Measurements from ENCODE around the gene GDE1. TPM values are rescaled to one million over a fixed set of nuclear protein-coding genes. Genes with fewer than 3 reads are reported as not detected.

GDE1 gene
- total and polyA plus RNA-seq, 9 of the 15 experiments (the other 6 are each of a cell fraction or from before 2014, with no cell fraction given), result 18.8 to 40.5 (median 22.3) TPM

DNA sequence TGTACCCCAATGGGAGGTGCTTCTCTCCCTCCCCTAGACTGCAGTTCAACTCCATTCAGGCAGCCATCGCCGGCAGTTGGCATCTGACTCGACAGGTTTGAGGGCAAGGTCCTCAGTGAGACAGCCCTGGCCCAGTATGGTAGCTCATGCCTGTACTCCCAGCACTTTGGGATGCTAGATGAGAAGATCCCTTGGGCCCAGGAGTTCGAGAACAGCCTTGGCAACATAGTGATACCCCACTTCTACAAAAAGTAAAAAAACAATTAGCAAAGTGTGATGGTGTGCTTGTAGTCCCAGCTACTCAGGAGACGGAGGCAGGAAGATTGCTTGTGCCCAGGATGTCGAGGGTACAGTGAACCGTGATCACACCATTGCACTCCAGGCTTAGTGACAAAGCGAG, 45.7 kb upstream of the GDE1 start:
- Histone ChIP-seq H3K9ac (ENCODE audit: insufficient read depth in 1 of 2, low read depth in 2 of 2, low read length in 2 of 2) (no peak overlapping the region), H3K27me3 (ENCODE audit: control insufficient read depth in 2 of 2, insufficient read depth in 2 of 2, low read length in 2 of 2) (no peaks in the 10 kb centered on the region; a peak in 1 of 5 replicates), H4K20me1 (replicated peaks; ENCODE audit: control insufficient read depth, insufficient read depth, low read length) (no peaks in the 10 kb centered on the region), H3K9me1 (ENCODE audit: control insufficient read depth, insufficient read depth, low read length) (no peaks in the 10 kb centered on the region), H3K36me3 (ENCODE audit: control insufficient read depth, insufficient read depth, low read length) (peaks cover 2% of the 10 kb centered on the region; the same call in 1 of the 3 replicates), H3K27ac (ENCODE audit: extremely low read depth, low read depth, low read length) (no peak overlapping the region), H3K9me3 (replicated peaks; ENCODE audit: control insufficient read depth, insufficient read depth, low read depth, low read length) (no peaks in the 10 kb centered on the region), H3K4me3 (no peak overlapping the region), H2AFZ (ENCODE audit: low read depth, low read length) (no peak overlapping the region), H3K4me2 (ENCODE audit: insufficient read depth, low read length) (no peak overlapping the region), H3K4me1 (replicated peaks in 1 of 2; ENCODE audit: control insufficient read depth in 2 of 2, insufficient read depth in 2 of 2, low read length in 2 of 2) (no peaks in the 10 kb centered on the region; a peak in 1 of 5 replicates), H3K79me2 (ENCODE audit: control insufficient read depth, insufficient read depth, low read length) (no peaks in the 10 kb centered on the region)
- in situ Hi-C loops (cut with MboI) (no loop called here), intact Hi-C loops (cut with micrococcal nuclease) (no loop called here)
- 25% methylated on average over 7 of the region's 8 CpGs for WGBS (ENCODE audit: insufficient coverage, low coverage, missing lambda C conversion rate)
- FAIRE-seq (no peak), ATAC-seq (no peak), DNase-seq (ENCODE audit: extremely low read depth in 1 of 4, low spot score in 3 of 4) (no peak)
- BruUV-seq (replicated peaks), result no TSS peak
- ChIA-PET POLR2A (interaction anchor here (1.1 to 1.6 kb wide), 2 partner anchors 11 kb away, joined by 3 to 7 read pairs; no protein-coding TSS in a partner anchor), CTCF (ENCODE audit: low intra/inter-chr PET ratio) (no interaction called here)
- TF ChIP-seq SRSF7 (optimal IDR thresholded peaks at IDR 0.05; ENCODE audit: low read depth, low read length) (no peak), GTF2A2 (tag; IDR thresholded peaks at IDR 0.05) (no peak), PCBP1 (IDR thresholded peaks at IDR 0.05; ENCODE audit: low read depth, low read length, poor library complexity, severe bottlenecking) (no peak)

DNA sequence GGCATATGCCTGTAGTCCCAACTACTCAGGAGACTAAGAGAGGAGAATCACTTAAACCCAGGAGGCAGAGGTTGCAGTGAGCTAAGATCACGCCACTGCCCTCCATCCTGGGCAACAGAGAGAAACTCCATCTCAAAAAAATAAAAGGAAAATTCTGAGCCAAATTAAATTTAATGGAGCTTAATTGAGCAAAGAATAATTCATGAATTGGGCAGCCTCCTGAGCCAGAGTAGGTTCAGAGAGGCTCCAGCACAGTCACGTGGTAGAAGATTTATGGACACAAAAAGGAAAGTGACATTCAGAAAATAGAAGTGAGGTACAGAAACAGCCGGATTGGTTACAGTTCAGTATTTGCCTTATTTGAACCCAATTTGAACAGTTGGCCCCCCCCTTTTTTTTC, 44.5 kb upstream of the GDE1 start:
- FAIRE-seq, result no peak
- CTCF ChIA-PET (ENCODE audit: low intra/inter-chr PET ratio), result no interaction called here

More for the DNA sequence above, 44.5 kb upstream of the GDE1 start:
- H3K4me3 ChIP-seq, result no peak overlapping the region
- no peak overlapping the region for H3K9ac ChIP-seq (ENCODE audit: insufficient read depth in 1 of 2, low read depth in 2 of 2, low read length in 2 of 2)
- intact Hi-C loops (cut with micrococcal nuclease) (no loop called here), in situ Hi-C loops (cut with MboI) (no loop called here)
- no TSS peak for BruUV-seq (replicated peaks)
- no peak for DNase-seq (ENCODE audit: extremely low read depth in 1 of 4, low spot score in 3 of 4)
- no peaks in the 10 kb centered on the region; a peak in 1 of 5 replicates for H3K27me3 ChIP-seq (ENCODE audit: control insufficient read depth in 2 of 2, insufficient read depth in 2 of 2, low read length in 2 of 2)
- no peak overlapping the region for H3K4me2 ChIP-seq (ENCODE audit: insufficient read depth, low read length)
- H3K9me3 ChIP-seq (replicated peaks; ENCODE audit: control insufficient read depth, insufficient read depth, low read depth, low read length), result no peaks in the 10 kb centered on the region
- TF ChIP-seq ZNF280B (CRISPR knock-in tag; IDR thresholded peaks at IDR 0.05), result no peak
- TF ChIP-seq, protein P1, sequence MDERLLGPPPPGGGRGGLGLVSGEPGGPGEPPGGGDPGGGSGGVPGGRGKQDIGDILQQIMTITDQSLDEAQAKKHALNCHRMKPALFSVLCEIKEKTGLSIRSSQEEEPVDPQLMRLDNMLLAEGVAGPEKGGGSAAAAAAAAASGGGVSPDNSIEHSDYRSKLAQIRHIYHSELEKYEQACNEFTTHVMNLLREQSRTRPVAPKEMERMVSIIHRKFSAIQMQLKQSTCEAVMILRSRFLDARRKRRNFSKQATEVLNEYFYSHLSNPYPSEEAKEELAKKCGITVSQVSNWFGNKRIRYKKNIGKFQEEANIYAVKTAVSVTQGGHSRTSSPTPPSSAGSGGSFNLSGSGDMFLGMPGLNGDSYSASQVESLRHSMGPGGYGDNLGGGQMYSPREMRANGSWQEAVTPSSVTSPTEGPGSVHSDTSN (CRISPR knock-in tag; IDR thresholded peaks at IDR 0.05; ENCODE audit: low read depth), result no peak
- TF ChIP-seq, protein P1 (tag; conservative IDR thresholded peaks at IDR 0.05; ENCODE audit: low read depth), result 0 out of 2 replicates have a peak, but pooled peaks have one; percentile 18
- no peak for TF ChIP-seq EZH2 (IDR thresholded peaks at IDR 0.05; ENCODE audit: borderline replicate concordance, low read depth, low read length)
- WGBS (ENCODE audit: insufficient coverage, low coverage, missing lambda C conversion rate), result 61% methylated on average over 3 of the region's 3 CpGs
- H4K20me1 ChIP-seq (replicated peaks; ENCODE audit: control insufficient read depth, insufficient read depth, low read length), result no peaks in the 10 kb centered on the region
- no peak for ATAC-seq
- no peaks in the 10 kb centered on the region for H3K9me1 ChIP-seq (ENCODE audit: control insufficient read depth, insufficient read depth, low read length)
- no peaks in the 10 kb centered on the region for H3K79me2 ChIP-seq (ENCODE audit: control insufficient read depth, insufficient read depth, low read length)
- no peak overlapping the region for H3K27ac ChIP-seq (ENCODE audit: extremely low read depth, low read depth, low read length)
- POLR2A ChIA-PET, result no interaction called here
- H3K36me3 ChIP-seq (ENCODE audit: control insufficient read depth, insufficient read depth, low read length), result peaks cover 2% of the 10 kb centered on the region; the same call in 1 of the 3 replicates
- no peaks in the 10 kb centered on the region; a peak in 1 of 5 replicates for H3K4me1 ChIP-seq (replicated peaks in 1 of 2; ENCODE audit: control insufficient read depth in 2 of 2, insufficient read depth in 2 of 2, low read length in 2 of 2)
- no peak overlapping the region for H2AFZ ChIP-seq (ENCODE audit: low read depth, low read length)
